DOHH2 (cell line): ENCODE measurements around the gene ZMYM1.

Source experiments
- CTCF ChIP-seq: fragments of 200-600 bp; sonication (generic); IDR thresholded peaks from one replicate; pipeline ENCODE4 v1.5.1; 2014; ENCODE audit warnings: antibody characterized with exemption, mild to moderate bottlenecking, low read depth, low read length; ENCODE audit not compliant: poor library complexity, severe bottlenecking
- EZH2phosphoT487 ChIP-seq: fragments of 200-600 bp; sonication (generic); IDR thresholded peaks from 2 replicates; pipeline ENCODE4 v1.6.1; 2017; ENCODE audit warnings: borderline replicate concordance, mild to moderate bottlenecking, antibody characterized with exemption, low read length, moderate library complexity, mixed read lengths

- no peak for TF ChIP-seq CTCF
- TF ChIP-seq EZH2phosphoT487, result no peak
Observed at GRCh38 chr1:35030338-35030737, 48.8 kb upstream of the ZMYM1 start.
